ENCODE results near the gene NUP153. TPM values are rescaled to one million over a fixed set of nuclear protein-coding genes. Genes with fewer than 3 reads are reported as not detected.

The NUP153 gene
- polyA plus RNA-seq, 2 of the 4 experiments (the other 2 are of a cell fraction): 26.4 to 47.3 TPM

- no peak for TF ChIP-seq KDM5A (IDR thresholded peaks at IDR 0.05)
These were observed 82.3 kb downstream of the NUP153 start (continued) for GRCh38 chr6:17624396-17624795.

DNA sequence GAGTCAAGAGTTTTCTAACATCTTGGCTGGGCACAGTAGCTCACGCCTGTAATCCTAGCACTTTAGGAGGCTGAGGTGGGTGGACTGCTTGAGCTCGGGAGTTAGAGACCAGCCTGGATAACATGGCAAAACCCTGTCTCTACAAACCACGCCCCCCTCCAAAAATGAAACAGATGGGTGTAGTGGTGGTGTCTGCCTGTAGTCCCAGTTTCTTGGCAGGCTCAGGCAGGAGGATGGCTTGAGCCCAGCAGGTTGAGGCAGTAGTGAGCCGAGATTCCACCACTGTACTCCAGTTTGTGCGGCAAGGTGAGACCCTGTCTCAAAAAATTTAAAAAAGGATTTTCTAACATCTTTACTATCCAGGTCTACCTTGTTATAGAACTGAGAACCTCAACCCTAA lies 84.6 kb downstream of the NUP153 start:
- H3K27ac ChIP-seq: no peak overlapping the region
- H3K4me3 ChIP-seq: no peak overlapping the region
- FAIRE-seq (no peak), DNase-seq (ENCODE audit: low read depth in 1 of 2, low spot score in 1 of 2) (no peak), ATAC-seq (peak in 1 of 2 experiments; percentile 46; a peak in 3 of 6 replicates)
- POLR2A ChIA-PET: no interaction called here
- CTCF ChIA-PET: no interaction called here
- TF ChIP-seq FOSB (CRISPR knock-in tag; IDR thresholded peaks at IDR 0.05) (no peak), NPAS2 (CRISPR knock-in tag; IDR thresholded peaks at IDR 0.05; ENCODE audit: borderline replicate concordance) (no peak), TFCP2L1 (CRISPR knock-in tag; IDR thresholded peaks at IDR 0.05) (no peak)
- H3K9me3 ChIP-seq: no peaks in the 10 kb centered on the region
- no peaks in the 10 kb centered on the region for H3K4me1 ChIP-seq
- no peak overlapping the region for H3K4me2 ChIP-seq
- WGBS (ENCODE audit: missing lambda C conversion rate): 93% methylated on average over 5 of the region's 5 CpGs

- FAIRE-seq (no peak), DNase-seq (ENCODE audit: low read depth in 1 of 2, low spot score in 1 of 2) (no peak), ATAC-seq (no peak)
- Histone ChIP-seq H3K4me3 (no peak overlapping the region), H3K4me1 (no peaks in the 10 kb centered on the region), H3K27ac (no peak overlapping the region), H3K9me3 (no peaks in the 10 kb centered on the region), H3K4me2 (no peak overlapping the region)
- TF ChIP-seq ZC3H11A (IDR thresholded peaks at IDR 0.05): no peak
- no peak for TF ChIP-seq POLR2AphosphoS2 (conservative IDR thresholded peaks at IDR 0.05; ENCODE audit: low read length)
- no peak for TF ChIP-seq CBX2 (IDR thresholded peaks at IDR 0.05; ENCODE audit: borderline replicate concordance, low read depth)
- TF ChIP-seq JUNB (IDR thresholded peaks at IDR 0.05): no peak
- TF ChIP-seq RFX5 (IDR thresholded peaks at IDR 0.05): no peak
- no peak for TF ChIP-seq PBX3 (IDR thresholded peaks at IDR 0.05)
- TF ChIP-seq ESRRA (IDR thresholded peaks at IDR 0.05; ENCODE audit: borderline replicate concordance, low read length): no peak
- no peak for TF ChIP-seq NR3C1 (IDR thresholded peaks at IDR 0.05)
- TF ChIP-seq ZFP36 (IDR thresholded peaks at IDR 0.05; ENCODE audit: borderline replicate concordance, partially characterized antibody): no peak
- TF ChIP-seq MYC (IDR thresholded peaks at IDR 0.05; ENCODE audit: borderline replicate concordance, low read length): no peak
- no peak for TF ChIP-seq ZNF302 (CRISPR knock-in tag; IDR thresholded peaks at IDR 0.05)
- no peak for TF ChIP-seq PHF8 (IDR thresholded peaks at IDR 0.05; ENCODE audit: borderline replicate concordance, low read depth)
- TF ChIP-seq RAD21 (conservative IDR thresholded peaks at IDR 0.05 in 1 of 2, IDR thresholded peaks at IDR 0.05 in 1 of 2): no peak
- TF ChIP-seq GATA3 (IDR thresholded peaks at IDR 0.05; ENCODE audit: borderline replicate concordance): no peak
- TF ChIP-seq, protein P1, sequence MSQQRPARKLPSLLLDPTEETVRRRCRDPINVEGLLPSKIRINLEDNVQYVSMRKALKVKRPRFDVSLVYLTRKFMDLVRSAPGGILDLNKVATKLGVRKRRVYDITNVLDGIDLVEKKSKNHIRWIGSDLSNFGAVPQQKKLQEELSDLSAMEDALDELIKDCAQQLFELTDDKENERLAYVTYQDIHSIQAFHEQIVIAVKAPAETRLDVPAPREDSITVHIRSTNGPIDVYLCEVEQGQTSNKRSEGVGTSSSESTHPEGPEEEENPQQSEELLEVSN (IDR thresholded peaks at IDR 0.05; ENCODE audit: borderline replicate concordance, low read depth): no peak
- TF ChIP-seq FOSB (CRISPR knock-in tag; IDR thresholded peaks at IDR 0.05): no peak
- WGBS (ENCODE audit: missing lambda C conversion rate): 86% methylated on average over 2 of the region's 2 CpGs
- POLR2A ChIA-PET: no interaction called here
- CTCF ChIA-PET: no interaction called here
These were observed 85.7 kb downstream of the NUP153 start for GRCh38 chr6:17621003-17621402.

- TF ChIP-seq HDAC2 (IDR thresholded peaks at IDR 0.05): no peak
- no peak for TF ChIP-seq ZNF302 (CRISPR knock-in tag; IDR thresholded peaks at IDR 0.05)
- no peak for TF ChIP-seq RNF2 (IDR thresholded peaks at IDR 0.05; ENCODE audit: borderline replicate concordance, low read depth)
- no peak for TF ChIP-seq FOSL2 (IDR thresholded peaks at IDR 0.05)
- TF ChIP-seq FOSL2 (CRISPR knock-in tag; IDR thresholded peaks at IDR 0.05): no peak
- no peak for TF ChIP-seq RFX5 (IDR thresholded peaks at IDR 0.05)
- TF ChIP-seq MYC (IDR thresholded peaks at IDR 0.05; ENCODE audit: borderline replicate concordance, low read length): no peak
- TF ChIP-seq ESRRA (IDR thresholded peaks at IDR 0.05; ENCODE audit: borderline replicate concordance, low read length): no peak
- no peak for TF ChIP-seq HEYL (CRISPR knock-in tag; IDR thresholded peaks at IDR 0.05)
- no peak for TF ChIP-seq CHD4 (IDR thresholded peaks at IDR 0.05; ENCODE audit: borderline replicate concordance)
- TF ChIP-seq HOXB13 (CRISPR knock-in tag; IDR thresholded peaks at IDR 0.05; ENCODE audit: low read depth): no peak
- no peak for TF ChIP-seq EP300 (IDR thresholded peaks at IDR 0.05)
- no peak for TF ChIP-seq POLR2AphosphoS2 (conservative IDR thresholded peaks at IDR 0.05; ENCODE audit: low read length)
- TF ChIP-seq HOXB5 (CRISPR knock-in tag; IDR thresholded peaks at IDR 0.05): no peak
- no peak for TF ChIP-seq CHD2 (IDR thresholded peaks at IDR 0.05; ENCODE audit: low read length, partially characterized antibody)
- no peak for TF ChIP-seq NPAS2 (CRISPR knock-in tag; IDR thresholded peaks at IDR 0.05; ENCODE audit: borderline replicate concordance)
- no peak for TF ChIP-seq SREBF2 (IDR thresholded peaks at IDR 0.05)
- TF ChIP-seq JUNB (IDR thresholded peaks at IDR 0.05): no peak
- TF ChIP-seq MAFK (IDR thresholded peaks at IDR 0.05; ENCODE audit: partially characterized antibody): no peak
- TF ChIP-seq FOSB (CRISPR knock-in tag; IDR thresholded peaks at IDR 0.05): no peak
- CTCF ChIA-PET: no interaction called here
These were observed 90.9 kb downstream of the NUP153 start for GRCh38 chr6:17615794-17616193.

More at GRCh38 chr6:17615794-17616193, 90.9 kb downstream of the NUP153 start:
- no peak for ATAC-seq
- Histone ChIP-seq H3K9me3 (no peaks in the 10 kb centered on the region), H3K27ac (no peak overlapping the region), H3K4me1 (peaks cover 7% of the 10 kb centered on the region; the same call in 2 of the 3 replicates), H3K4me3 (no peak overlapping the region), H3K4me2 (no peak overlapping the region)
- POLR2A ChIA-PET: no interaction called here
- no peak for FAIRE-seq
- 83% methylated on average over 4 of the region's 4 CpGs for WGBS (ENCODE audit: missing lambda C conversion rate)
- DNase-seq (ENCODE audit: low read depth in 1 of 2, low spot score in 1 of 2): no peak
